ENCODE measurements around the gene ACAD8.

ACAD8 gene

DNA sequence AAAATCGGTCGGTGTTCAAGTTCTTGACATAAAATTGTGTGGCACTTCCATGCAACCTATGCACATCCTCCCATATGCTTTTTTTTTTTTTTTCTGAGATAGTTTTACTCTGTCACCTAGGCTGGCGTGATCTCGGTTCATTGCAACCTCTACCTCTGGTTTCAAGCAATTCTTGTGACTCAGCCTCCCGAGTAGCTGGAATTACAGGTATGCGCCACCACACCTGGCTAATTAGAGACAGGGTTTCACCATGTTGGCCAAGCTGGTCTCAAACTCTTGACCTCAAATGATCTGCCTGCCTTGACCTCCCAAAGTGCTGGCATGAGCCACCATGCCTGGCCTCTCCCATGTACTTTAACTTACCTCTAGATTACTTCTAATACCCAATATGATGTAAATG lies 37.8 kb downstream of the ACAD8 start:
- no peak for DNase-seq (ENCODE audit: low spot score)

GRCh38 chr11:134292661-134293060 lies 39.3 kb downstream of the ACAD8 start:
- DNase-seq (ENCODE audit: low spot score): no peak

DNA sequence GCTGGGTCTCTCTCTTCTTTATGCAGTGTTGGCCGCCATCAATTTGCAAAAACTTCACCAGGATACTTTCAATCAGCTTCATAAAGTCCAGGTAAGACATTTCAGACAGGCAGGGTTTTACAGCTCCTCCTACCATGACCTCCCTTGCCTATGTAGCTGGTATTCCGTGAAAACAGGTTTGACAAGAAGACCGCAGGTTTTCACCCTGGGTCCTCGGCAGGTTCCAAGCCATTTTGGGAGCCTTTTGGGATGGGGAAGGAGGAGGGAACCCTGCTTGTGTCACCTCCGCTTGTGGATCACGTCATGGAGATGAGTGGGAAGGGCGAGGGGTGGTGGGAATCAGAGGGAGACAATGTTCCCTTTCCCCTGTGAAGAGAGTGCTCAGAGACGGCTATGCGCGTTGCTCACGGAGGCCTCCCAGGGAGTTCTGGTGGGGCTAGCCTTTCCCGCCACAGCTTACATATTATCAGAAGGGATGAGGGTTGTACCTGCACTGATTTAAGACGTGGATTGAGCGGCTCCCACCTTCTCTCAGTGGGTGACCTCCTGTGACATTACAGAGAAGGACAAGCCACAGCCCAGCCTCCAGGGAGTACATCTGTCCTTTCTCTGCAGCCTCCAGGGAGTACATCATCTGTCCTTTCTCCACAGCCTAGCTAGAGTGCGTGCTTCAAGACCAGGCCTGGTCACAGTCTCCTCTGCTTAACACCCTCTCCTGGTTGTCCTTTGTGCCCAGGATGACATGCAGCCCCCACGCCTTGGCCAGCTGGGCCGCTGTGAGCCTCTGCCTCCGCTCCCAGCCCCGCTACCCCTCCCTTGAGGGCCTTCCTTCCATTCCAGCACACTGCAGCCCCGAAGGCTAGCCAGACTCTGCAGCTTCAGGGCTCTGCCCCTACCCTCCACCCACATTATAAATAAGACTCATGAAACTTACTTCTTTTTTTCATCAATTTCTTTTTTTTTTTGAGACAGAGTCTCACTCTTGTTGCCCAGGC lies 40.0 kb downstream of the ACAD8 start:
- no peak for DNase-seq (ENCODE audit: low spot score)

DNA sequence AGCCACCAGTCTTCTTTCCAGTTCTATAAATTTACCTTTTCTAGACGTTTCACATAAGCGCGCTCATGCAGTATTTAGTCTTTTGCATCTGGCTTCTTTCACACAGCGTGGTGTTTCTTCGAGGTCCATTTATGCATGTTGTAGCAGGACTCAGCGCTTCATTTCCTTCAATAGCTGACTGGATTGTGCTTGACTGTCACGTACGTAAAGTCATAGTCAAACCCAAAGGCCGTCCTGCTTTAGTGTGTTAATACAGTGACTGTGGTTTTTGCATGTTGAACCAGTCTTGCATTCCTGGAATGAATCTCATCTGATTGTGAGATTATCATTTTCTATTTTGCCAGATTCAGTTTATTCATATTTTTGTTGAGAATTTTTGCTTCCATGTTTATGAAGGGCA lies 41.3 kb downstream of the ACAD8 start:
- DNase-seq (ENCODE audit: low spot score): no peak

DNA sequence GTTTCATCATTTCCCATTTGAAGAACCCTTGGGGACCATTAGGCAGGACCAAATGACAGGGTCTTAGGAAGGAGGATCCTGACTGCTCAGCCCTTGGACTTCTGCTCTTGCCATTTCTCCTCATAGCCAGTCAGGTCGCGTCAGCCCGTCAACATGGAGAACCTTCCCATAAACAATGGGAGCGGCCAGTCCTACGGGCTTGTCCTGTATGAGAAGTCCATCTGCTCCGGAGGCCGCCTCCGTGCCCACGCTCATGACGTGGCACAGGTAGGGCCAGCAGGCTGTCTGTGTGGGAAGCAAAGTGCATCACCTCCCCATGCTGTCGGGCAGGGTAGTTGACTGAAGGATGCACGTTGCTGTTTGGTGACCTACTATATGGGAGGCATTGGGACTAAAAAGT lies 58.9 kb downstream of the ACAD8 start:
- no peak for DNase-seq (ENCODE audit: low spot score)

DNA sequence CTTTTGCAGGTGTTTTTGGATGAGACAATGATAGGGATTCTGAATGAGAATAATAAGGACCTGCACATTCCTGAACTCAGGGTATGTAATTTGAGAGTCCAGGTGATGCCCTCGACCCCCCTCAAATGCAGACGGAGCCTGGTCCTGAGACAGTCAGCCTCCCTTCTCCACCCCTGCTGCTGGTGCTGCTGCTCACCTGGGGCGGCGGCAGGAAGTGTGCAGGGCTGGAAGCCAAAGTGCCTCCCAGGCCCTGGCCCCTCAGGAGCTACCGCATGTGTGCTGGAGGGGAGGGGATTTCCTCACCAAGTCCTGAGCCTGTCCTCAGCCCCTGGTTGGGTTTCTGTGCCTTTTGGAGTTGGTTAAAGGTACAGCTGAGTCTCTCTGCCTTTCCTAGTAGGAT lies 59.4 kb downstream of the ACAD8 start:
- DNase-seq (ENCODE audit: low spot score): no peak

- no peak for DNase-seq (ENCODE audit: low spot score)
Measured at GRCh38 chr11:134313379-134313778, 60.0 kb downstream of the ACAD8 start.

DNA sequence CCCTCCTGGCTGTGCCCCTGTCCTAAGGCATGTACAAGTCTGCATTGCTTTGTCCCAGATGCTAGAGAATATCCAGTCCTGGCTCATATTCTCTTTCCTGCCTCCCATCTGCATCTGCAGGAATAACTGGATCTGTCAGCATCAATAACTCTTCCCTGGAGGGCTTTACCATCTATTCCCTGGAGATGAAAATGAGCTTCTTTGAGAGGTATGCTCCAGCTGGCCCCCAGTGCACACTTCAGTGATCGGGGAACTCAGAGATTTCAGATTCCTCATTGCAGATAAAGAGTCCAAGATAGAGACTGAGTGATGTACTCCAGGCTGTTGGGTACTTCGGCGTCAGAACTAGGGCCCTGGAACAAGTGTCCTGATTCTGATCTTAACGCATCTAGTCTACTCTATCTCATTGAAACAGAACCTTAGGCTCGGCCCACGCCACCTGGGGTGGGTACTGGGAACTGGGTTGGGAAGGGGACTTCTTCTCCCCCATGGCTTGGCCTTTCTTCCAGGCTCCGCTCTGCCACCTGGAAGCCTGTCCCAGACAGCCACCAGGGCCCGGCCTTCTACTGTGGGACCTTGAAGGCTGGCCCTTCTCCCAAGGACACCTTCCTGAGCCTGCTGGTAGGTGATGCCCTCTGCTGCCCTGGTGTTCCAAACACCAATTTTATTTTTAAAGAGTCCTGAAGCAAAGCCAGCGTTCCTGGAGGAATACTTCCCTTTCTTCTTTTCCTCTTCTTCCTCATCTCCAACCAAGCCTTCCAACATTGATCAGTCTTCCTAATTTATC lies 60.6 kb downstream of the ACAD8 start:
- no peak for DNase-seq (ENCODE audit: low spot score)
